ENCODE results near the gene MYBBP1A.

The MYBBP1A gene

GRCh38 chr17:4534515-4534914, 20.7 kb downstream of the MYBBP1A start:
- Histone ChIP-seq H3K4me3 (ENCODE audit: low read depth, low read length) (no peak overlapping the region), H3K4me1 (ENCODE audit: control insufficient read depth, insufficient read depth, low read length, unreplicated experiment) (peaks cover 12% of the 10 kb centered on the region), H3K27ac (ENCODE audit: low read depth, low read length) (no peak overlapping the region), H2AFZ (ENCODE audit: low read length, unreplicated experiment) (no peak overlapping the region), H3K79me2 (ENCODE audit: control insufficient read depth, insufficient read depth, low read length, unreplicated experiment) (no peaks in the 10 kb centered on the region), H3K27me3 (ENCODE audit: insufficient read depth, low read length) (no peaks in the 10 kb centered on the region), H3K36me3 (ENCODE audit: insufficient read depth, low read length) (no peaks in the 10 kb centered on the region)

DNA sequence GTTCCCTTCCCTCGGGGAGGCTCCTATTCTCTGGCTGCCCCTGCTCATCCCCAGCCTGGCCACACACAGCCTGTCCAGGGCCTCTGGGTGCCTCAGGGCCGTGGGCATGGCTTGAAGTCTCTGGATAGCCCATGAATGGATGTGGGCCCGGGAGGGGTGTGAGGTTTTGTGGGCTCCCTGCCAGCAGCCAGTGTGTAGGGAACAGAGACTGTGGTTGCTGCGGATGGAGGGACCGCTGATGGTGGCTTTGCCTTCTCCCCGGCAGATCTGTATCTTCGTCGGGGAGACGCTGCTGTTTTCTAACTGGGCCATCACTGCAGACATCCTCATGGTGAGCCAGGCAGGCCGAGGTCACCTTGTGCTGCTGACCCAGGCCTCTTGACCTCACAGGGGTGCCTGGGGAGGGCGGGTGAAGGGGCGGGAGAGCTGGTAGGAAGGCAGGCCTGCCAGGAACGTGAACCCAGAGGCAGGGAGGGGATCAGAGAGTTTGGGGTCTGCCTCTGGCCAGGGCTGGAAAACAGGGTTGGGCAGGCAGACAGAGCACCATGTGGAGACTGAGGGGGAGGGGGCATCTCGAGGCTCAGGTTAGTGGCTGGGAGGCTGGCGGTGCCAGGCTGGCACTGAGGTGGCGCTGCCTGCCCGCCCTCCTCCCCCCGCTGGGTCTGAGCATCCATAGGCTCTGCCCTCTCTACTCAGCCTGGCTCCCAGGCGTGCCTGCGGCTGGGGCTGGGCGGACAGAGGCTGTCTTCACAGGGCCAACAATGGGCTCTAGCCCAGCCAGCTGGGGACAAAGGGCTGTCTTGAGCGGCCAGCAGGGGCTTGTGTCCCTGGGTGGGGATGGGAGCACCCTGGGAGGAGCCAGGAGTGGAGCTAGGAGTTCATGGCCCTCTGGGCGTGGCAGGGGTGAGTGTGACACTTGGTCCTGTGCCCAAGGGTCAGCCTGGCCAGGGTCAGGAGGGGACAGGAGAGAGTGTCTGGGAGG, 21.4 kb downstream of the MYBBP1A start:
- peaks cover 12% of the 10 kb centered on the region for H3K4me1 ChIP-seq (ENCODE audit: control insufficient read depth, insufficient read depth, low read length, unreplicated experiment)

GRCh38 chr17:4532860-4533522, 22.2 kb downstream of the MYBBP1A start:
- no peaks in the 10 kb centered on the region for H3K79me2 ChIP-seq (ENCODE audit: control insufficient read depth, insufficient read depth, low read length, unreplicated experiment)
- peaks cover 12% of the 10 kb centered on the region for H3K4me1 ChIP-seq (ENCODE audit: control insufficient read depth, insufficient read depth, low read length, unreplicated experiment)
- no peaks in the 10 kb centered on the region for H3K27me3 ChIP-seq (ENCODE audit: insufficient read depth, low read length)
- H3K27ac ChIP-seq (ENCODE audit: low read depth, low read length) = no peak overlapping the region
- H2AFZ ChIP-seq (ENCODE audit: low read length, unreplicated experiment) = no peak overlapping the region
- no peaks in the 10 kb centered on the region for H3K36me3 ChIP-seq (ENCODE audit: insufficient read depth, low read length)
- H3K4me3 ChIP-seq (ENCODE audit: low read depth, low read length) = no peak overlapping the region

More for the DNA sequence above, 21.4 kb downstream of the MYBBP1A start:
- Histone ChIP-seq H3K79me2 (ENCODE audit: control insufficient read depth, insufficient read depth, low read length, unreplicated experiment) (no peaks in the 10 kb centered on the region), H3K36me3 (ENCODE audit: insufficient read depth, low read length) (no peaks in the 10 kb centered on the region), H3K4me3 (ENCODE audit: low read depth, low read length) (no peak overlapping the region), H2AFZ (ENCODE audit: low read length, unreplicated experiment) (no peak overlapping the region), H3K27me3 (ENCODE audit: insufficient read depth, low read length) (no peaks in the 10 kb centered on the region), H3K27ac (ENCODE audit: low read depth, low read length) (no peak overlapping the region)

- Histone ChIP-seq H3K27me3 (ENCODE audit: insufficient read depth, low read length) (0 out of 2 replicates have a peak, but pooled peaks cover 6% of the 10 kb centered on the region), H3K4me3 (ENCODE audit: low read depth, low read length) (no peak overlapping the region), H3K79me2 (ENCODE audit: control insufficient read depth, insufficient read depth, low read length, unreplicated experiment) (no peaks in the 10 kb centered on the region), H3K36me3 (ENCODE audit: insufficient read depth, low read length) (no peaks in the 10 kb centered on the region), H3K27ac (ENCODE audit: low read depth, low read length) (no peak overlapping the region), H3K4me1 (ENCODE audit: control insufficient read depth, insufficient read depth, low read length, unreplicated experiment) (peaks cover 6% of the 10 kb centered on the region), H2AFZ (ENCODE audit: low read length, unreplicated experiment) (no peak overlapping the region)
Measured at GRCh38 chr17:4531988-4532736, 23.0 kb downstream of the MYBBP1A start.

DNA sequence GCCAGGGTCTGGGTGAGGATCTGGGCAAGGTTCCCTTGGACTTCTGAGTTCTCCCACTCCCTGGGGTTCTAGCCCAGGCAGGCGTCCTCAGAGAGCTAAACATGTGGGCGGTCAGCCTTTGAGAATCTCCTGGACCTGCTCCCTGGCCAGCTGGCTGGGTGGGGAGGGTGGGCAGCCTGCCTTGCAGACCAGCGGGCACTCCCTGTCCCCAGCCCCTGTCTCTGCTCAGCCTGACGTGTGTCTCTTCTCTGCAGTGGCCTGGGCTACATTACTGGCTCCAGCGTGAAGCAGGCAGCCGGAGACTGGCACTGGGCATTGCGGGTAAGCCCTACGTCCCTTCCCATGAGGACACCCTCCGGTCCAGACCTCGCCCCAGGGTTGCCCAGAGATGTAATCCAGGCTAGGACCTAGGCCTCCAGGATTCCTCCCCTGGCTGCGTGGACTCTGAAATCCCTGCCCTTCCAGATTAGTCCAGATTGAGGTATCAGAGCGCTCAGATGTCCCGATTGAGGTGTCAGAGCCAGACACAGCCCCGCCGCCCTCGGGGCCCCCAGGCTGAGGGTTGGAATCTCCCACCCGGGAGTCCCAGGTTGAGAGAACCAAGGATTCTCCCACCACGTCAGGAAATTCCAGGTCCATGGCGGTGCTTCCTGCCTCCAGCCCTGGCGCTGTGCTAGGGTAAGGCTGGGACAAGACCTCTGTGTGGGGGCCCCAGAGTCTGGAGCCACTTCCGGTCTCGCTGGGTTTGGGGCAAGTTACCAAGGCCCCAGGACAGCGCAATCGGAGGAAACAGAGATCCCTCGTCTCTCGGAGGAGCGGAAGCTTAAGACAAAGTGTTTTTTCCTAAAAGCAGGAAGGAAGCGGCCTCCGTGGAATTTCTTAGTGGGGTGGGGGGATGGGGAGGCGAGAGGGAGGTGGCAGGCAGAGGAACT, 24.1 kb downstream of the MYBBP1A start:
- Histone ChIP-seq H3K36me3 (ENCODE audit: insufficient read depth, low read length) (no peaks in the 10 kb centered on the region), H3K27me3 (ENCODE audit: insufficient read depth, low read length) (0 out of 2 replicates have a peak, but pooled peaks cover 10% of the 10 kb centered on the region), H3K27ac (ENCODE audit: low read depth, low read length) (no peak overlapping the region), H2AFZ (ENCODE audit: low read length, unreplicated experiment) (no peak overlapping the region), H3K4me3 (ENCODE audit: low read depth, low read length) (no peak overlapping the region), H3K4me1 (ENCODE audit: control insufficient read depth, insufficient read depth, low read length, unreplicated experiment) (no peaks in the 10 kb centered on the region), H3K79me2 (ENCODE audit: control insufficient read depth, insufficient read depth, low read length, unreplicated experiment) (no peaks in the 10 kb centered on the region)

DNA sequence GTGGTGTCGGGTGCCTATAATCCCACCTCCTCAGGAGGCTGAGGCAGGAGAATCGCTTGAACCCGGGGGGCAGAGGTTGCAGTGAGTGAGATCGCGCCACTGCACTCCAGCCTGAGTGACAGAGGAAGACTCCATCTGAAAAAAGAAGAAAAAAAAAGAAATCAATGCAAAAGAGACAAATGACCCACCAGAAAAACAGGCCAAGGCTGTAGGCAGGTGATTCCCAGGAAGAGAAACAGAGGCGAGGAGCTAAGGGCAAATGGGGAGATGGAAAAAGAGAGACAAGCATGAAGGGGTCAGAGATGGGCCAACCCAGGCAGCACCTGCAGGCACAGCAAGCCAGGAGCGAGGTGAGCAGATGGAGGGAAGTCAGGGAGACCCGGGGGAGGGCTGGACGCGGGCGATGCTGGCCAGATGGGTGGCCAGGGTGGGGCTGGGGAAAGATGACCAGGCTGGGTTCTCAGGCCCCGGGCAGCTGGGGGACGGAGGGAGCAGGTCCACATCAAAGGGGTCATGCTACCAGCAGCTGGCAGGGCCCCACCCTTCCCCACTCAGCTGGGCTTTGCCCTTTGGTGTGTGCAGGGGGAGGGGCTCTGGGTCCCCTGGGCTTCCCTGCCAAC, 25.5 kb downstream of the MYBBP1A start:
- 0 out of 2 replicates have a peak, but pooled peaks cover 10% of the 10 kb centered on the region for H3K27me3 ChIP-seq (ENCODE audit: insufficient read depth, low read length)
- no peak overlapping the region for H2AFZ ChIP-seq (ENCODE audit: low read length, unreplicated experiment)
- H3K27ac ChIP-seq (ENCODE audit: low read depth, low read length) = no peak overlapping the region
- no peak overlapping the region for H3K4me3 ChIP-seq (ENCODE audit: low read depth, low read length)
- H3K4me1 ChIP-seq (ENCODE audit: control insufficient read depth, insufficient read depth, low read length, unreplicated experiment) = no peaks in the 10 kb centered on the region
- no peaks in the 10 kb centered on the region for H3K79me2 ChIP-seq (ENCODE audit: control insufficient read depth, insufficient read depth, low read length, unreplicated experiment)
- no peaks in the 10 kb centered on the region for H3K36me3 ChIP-seq (ENCODE audit: insufficient read depth, low read length)

DNA sequence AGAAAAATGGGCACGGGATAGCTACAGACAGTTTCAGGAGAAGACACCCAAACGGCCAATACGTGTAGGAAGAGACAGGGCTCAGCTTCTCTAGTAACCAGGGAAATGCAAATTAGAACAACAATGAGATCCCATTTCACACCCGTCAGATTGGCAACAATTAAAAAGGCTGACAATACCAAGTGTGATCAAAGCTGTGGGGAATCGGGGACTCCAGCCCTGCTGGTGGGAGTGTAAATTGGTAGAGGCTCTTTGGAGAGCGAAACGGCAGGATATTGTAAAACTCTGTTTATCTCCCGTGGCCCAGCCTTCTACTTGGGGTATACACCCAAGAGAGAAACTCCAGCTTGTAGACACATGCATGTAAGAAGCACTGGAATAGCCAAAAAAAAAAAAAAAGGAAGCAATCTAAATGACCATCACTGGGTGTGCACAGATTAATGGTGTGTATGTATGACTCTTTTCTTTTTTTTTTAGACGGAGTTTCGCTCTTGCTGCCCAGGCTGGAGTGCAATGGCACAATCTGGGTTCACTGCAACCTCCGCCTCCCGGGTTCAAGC, 27.5 kb downstream of the MYBBP1A start:
- 0 out of 2 replicates have a peak, but pooled peaks cover 10% of the 10 kb centered on the region for H3K27me3 ChIP-seq (ENCODE audit: insufficient read depth, low read length)
- no peak overlapping the region for H3K27ac ChIP-seq (ENCODE audit: low read depth, low read length)
- no peaks in the 10 kb centered on the region for H3K36me3 ChIP-seq (ENCODE audit: insufficient read depth, low read length)
- H2AFZ ChIP-seq (ENCODE audit: low read length, unreplicated experiment) = no peak overlapping the region
- no peaks in the 10 kb centered on the region for H3K4me1 ChIP-seq (ENCODE audit: control insufficient read depth, insufficient read depth, low read length, unreplicated experiment)
- H3K79me2 ChIP-seq (ENCODE audit: control insufficient read depth, insufficient read depth, low read length, unreplicated experiment) = no peaks in the 10 kb centered on the region
- H3K4me3 ChIP-seq (ENCODE audit: low read depth, low read length) = no peak overlapping the region

GRCh38 chr17:4527134-4527533, 28.1 kb downstream of the MYBBP1A start:
- Histone ChIP-seq H2AFZ (ENCODE audit: low read length, unreplicated experiment) (no peak overlapping the region), H3K79me2 (ENCODE audit: control insufficient read depth, insufficient read depth, low read length, unreplicated experiment) (no peaks in the 10 kb centered on the region), H3K4me1 (ENCODE audit: control insufficient read depth, insufficient read depth, low read length, unreplicated experiment) (no peaks in the 10 kb centered on the region), H3K4me3 (ENCODE audit: low read depth, low read length) (no peak overlapping the region), H3K27me3 (ENCODE audit: insufficient read depth, low read length) (0 out of 2 replicates have a peak, but pooled peaks cover 10% of the 10 kb centered on the region), H3K27ac (ENCODE audit: low read depth, low read length) (no peak overlapping the region), H3K36me3 (ENCODE audit: insufficient read depth, low read length) (no peaks in the 10 kb centered on the region)

- Histone ChIP-seq H3K27ac (ENCODE audit: low read depth, low read length) (no peak overlapping the region), H3K4me1 (ENCODE audit: control insufficient read depth, insufficient read depth, low read length, unreplicated experiment) (no peaks in the 10 kb centered on the region), H3K79me2 (ENCODE audit: control insufficient read depth, insufficient read depth, low read length, unreplicated experiment) (no peaks in the 10 kb centered on the region), H3K4me3 (ENCODE audit: low read depth, low read length) (no peak overlapping the region), H3K27me3 (ENCODE audit: insufficient read depth, low read length) (0 out of 2 replicates have a peak, but pooled peaks cover 10% of the 10 kb centered on the region), H2AFZ (ENCODE audit: low read length, unreplicated experiment) (no peak overlapping the region), H3K36me3 (ENCODE audit: insufficient read depth, low read length) (no peaks in the 10 kb centered on the region)
Measured at GRCh38 chr17:4525691-4526397, 29.3 kb downstream of the MYBBP1A start.
